Activated CD4-positive, alpha-beta T cell treated with anti-CD3 and anti-CD28 coated beads, Interleukin-2, amount 50 U/mL, for 4 hours (primary cell): Measurements from ENCODE around the gene DSC2.

Experiments
- DNase-seq, 2 experiments: peaks; one replicate each; pipeline ENCODE4 v3.0.0-alpha.2; 2020

The DSC2 gene

DNA sequence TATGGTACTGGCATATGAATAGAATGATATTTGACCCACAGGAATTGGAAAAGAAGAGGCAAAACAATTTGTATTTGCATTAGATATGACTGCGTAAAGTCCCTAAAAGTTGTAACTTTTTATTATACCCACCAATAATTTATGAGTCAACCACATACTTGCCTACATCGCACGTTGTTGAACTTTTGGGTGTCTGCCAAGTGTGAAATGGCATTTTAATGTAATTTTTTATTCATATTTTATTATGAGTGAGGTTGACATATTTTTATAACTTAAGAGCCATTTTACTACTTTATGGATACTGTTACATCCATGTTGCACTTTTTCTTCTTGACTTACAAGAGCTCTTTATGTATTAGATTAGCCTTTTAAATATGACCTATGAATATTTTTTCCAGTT, 4.6 kb downstream of the DSC2 start:
- no peak for DNase-seq

DNA sequence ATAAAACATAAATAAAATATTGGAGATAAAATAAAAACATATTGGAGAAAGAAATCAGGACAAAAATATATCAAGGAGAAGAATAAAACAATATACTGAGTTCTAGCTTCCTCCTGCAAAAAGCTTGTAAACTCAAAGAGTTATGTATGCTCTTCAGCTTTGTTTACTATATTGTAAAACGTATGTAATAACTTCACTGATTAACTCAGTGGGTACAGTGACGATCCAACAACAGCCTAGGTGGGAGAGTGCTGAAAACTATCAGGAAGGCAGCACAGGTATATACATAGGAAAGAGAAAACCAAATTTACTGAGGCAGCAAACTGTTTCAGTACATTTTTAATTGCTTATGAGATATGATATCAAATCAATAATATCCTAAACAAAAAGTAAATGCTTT, 8.3 kb downstream of the DSC2 start:
- DNase-seq = no peak

- no peak for DNase-seq
Observed at GRCh38 chr18:31093294-31093693, 8.9 kb downstream of the DSC2 start.

DNA sequence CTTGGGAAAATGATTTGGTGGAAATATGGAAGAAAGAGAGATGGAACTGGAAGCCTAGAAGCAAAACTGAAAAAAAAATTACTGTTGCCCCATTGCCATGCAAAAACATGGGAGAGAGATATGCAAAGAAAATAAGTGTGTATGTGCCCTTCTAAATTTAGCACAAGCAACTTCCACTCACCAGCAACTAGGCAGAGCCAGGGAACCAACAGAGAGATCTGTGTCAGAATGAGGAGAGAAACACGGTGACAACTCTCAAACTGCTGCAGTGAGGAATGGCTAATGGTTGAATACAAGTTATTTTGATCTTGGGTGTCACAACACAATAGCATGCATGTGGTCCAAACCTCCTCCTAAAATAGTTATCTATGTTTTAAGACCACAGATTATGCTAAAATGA, 10.9 kb downstream of the DSC2 start:
- no peak for DNase-seq

GRCh38 chr18:31088532-31088931, 13.7 kb downstream of the DSC2 start:
- no peak for DNase-seq

DNA sequence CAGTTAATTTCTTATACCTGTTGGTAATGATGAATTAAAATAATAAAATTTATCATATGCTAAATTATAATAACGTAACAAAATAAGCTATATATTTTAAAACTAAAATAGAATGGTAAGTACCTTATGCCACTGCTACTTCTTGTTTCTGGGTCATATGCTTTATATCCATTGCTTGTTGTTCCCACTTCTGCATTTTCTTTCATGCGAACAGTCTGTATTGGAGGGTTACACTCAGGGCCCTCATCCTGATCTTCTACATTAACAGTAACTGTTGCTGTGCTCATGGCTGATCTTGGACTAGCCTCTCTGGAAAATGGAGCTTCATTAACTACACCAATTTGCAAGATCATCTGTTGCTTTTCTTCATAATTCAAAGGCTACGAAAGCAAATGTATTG, 22.2 kb downstream of the DSC2 start:
- no peak for DNase-seq

GRCh38 chr18:31077878-31078277, 24.3 kb downstream of the DSC2 start:
- DNase-seq = no peak

DNA sequence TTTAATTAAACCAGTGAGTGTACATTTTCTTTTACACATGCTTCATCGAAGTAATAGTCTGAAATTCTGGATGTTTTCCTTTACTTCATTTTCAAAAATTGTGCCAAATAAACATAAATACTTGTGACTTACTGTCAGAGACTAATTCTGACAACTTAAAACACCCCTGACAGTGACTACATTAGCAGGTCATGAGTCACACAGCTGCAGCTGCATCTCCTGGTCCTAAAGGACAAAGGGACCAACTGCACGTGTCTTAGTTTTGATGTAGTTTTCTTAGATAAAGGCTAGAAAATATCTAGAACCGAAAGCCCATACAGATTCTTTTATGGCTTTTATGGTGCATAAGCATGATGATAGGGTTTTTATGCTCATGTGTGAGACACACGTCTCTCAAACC, 30.0 kb downstream of the DSC2 start:
- DNase-seq = no peak

DNA sequence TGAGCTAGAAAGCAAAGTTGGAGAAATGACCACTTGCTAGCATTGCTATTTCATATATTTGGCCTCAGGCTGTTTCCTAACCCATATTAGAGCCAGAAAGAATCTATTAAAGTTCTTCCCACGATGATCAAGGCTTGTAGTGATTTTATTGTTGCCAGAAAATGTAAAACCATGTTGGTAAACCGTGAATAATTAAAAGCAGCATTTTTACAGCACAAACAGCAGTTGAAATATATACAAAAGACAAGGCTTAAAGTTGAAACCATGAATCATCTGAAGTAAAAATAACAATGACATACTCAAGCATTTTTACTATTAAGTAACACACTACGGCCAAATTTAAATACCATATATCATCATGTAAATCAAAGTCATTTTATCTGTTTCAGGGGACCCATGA, 32.0 kb downstream of the DSC2 start:
- no peak for DNase-seq

- DNase-seq = no peak
Observed at GRCh38 chr18:31066266-31066665, 36.0 kb downstream of the DSC2 start.

- no peak for DNase-seq
Observed at GRCh38 chr18:31065036-31065773, 37.0 kb downstream of the DSC2 start.

DNA sequence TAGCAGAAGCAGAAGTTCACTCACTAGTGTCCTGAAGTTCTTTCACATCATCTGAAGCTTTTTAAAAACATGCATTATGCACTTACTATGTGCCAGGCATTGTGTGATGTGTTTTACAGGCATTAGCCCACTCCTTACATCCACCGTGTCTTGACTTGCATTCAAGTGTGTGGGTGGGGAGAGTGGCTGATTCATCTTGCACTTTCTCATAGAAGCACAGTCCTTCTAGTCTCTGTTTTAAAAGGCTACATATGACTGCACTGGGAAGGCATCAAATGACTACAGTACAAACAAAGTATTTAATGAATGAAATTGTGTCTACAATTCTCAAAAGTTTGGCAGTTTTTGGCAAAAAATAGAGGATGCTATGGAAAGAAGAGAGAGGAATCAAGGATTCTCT, 38.1 kb downstream of the DSC2 start:
- no peak for DNase-seq

- no peak for DNase-seq
Observed at GRCh38 chr18:31061945-31062344, 40.3 kb downstream of the DSC2 start.

DNA sequence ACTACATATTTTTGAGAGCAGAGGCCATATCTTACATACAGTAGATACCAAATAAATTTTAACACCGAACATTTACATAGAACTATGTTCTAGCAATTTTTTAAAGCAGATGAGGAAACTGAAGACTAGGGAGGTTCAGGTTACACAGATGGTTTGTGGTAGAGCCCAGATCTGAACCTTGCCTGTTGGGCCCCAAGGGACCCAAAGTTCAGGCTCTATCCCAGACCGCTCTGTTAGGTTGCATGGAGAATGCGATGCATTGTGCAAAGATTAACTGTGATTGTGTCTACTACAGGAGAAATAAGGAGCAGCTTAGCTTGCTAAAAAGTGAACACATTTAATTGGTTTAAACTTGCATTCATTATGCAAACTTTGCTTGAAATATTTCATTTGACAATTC, 43.3 kb downstream of the DSC2 start:
- DNase-seq = no peak

GRCh38 chr18:31057917-31058316, 44.3 kb downstream of the DSC2 start:
- DNase-seq = no peak

- no peak for DNase-seq
Observed at GRCh38 chr18:31057051-31057450, 45.2 kb downstream of the DSC2 start.

GRCh38 chr18:31056296-31056695, 45.9 kb downstream of the DSC2 start:
- DNase-seq = no peak

DNA sequence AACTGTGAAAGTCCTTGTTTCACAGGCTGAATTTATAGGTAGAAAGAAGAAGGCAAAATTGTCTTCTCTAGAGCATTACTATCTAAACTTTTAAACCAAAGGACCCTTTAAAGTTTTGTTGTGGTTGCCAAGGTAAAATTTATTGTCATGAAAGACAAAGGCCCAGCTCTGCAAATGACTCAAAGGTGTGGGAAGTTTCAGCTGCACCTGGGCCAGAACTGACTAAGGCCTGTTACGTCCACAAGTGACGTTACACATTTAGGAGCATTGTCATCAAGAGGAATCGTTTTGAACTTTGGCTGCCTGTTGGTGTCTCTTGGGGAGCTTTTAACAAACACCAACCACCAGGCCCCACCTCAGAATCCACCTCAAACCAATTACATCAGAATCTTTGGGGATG, 51.6 kb downstream of the DSC2 start:
- no peak for DNase-seq

DNA sequence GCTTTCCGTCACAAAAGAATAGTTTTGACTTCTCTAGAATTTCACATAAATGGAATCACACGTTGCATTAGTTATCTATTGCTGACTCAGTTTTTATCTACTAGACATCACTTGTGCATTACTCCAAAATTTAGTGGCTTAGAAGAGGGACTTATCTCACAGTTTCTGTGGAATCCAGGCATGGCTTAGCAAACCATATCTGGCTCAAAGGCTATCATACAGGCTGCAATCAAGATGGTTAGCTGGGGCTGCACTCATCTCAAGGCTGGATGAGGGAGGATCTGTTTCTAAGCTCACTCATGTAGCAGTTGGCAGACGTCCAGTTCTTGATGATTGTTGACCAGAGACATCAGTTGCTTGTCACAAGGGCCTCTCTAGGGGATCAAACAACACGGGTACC, 53.0 kb downstream of the DSC2 start:
- DNase-seq = no peak

- no peak for DNase-seq
Observed at GRCh38 chr18:31048216-31048615, 54.0 kb downstream of the DSC2 start.

- no peak for DNase-seq
Observed at GRCh38 chr18:31046916-31047315, 55.3 kb downstream of the DSC2 start.

GRCh38 chr18:31045599-31045998, 56.6 kb downstream of the DSC2 start:
- DNase-seq = no peak

DNA sequence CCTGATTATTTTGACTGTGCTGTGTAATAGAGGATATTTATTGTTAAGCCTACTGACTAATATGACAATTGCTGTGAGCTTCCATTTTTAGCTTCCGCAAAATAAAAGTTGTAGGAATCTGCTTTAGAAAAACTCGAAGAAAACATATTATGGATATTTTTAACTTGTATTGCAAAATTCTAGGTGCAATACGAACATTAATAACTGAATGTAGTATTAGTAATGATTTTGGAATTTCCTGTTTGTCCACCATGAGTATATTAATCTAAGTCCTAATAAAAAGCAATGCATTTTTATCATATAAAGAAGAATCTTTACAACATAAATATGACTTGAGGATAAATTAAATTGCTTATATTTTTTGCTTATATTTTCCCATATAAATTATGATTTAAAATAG, 57.3 kb downstream of the DSC2 start:
- no peak for DNase-seq

DNA sequence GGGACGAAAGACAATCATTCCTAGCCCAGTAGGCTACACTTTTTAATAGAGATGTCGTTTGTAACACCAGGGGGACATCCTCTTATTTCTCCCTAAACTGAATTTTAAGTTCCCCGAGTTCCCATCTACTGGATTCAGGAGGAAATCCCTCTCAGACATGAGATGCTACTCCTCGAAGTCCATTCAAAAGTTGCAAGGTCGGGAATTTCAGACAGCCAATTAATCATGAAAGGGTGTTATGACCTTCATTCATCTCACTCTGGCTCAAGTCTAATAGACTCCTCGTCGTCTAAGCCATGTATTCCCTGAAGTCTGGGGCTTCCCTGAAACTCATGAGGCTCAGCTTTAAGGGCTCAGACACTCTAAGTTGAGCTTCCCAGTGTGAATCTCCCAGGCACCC, 58.5 kb downstream of the DSC2 start:
- DNase-seq = no peak

- no peak for DNase-seq
Observed at GRCh38 chr18:31042406-31043181, 59.6 kb downstream of the DSC2 start, which contains the start of gene DSC3. DSC3 (minus strand) TSS chr18:31042742; CDS start chr18:31042660, 82 bp downstream.
